Liver (tissue), 9 donors: ENCODE measurements around the gene PPP1R36. TPM values are rescaled to one million over a fixed set of nuclear protein-coding genes. Genes with fewer than 3 reads are reported as not detected.

Experiments used
- DNase-seq: peaks from one replicate; pipeline ENCODE4 v3.0.0-alpha.2; 2017; ENCODE audit warnings: low spot score
- H3K27ac ChIP-seq, 2 donors: one replicate each; pipeline ENCODE4 v1.7.0; 2013; ENCODE audit warnings: inconsistent platforms in 2 of 2, low read length in 2 of 2, control low read depth in 1 of 2, low read depth in 1 of 2, mild to moderate bottlenecking in 1 of 2
- H3K27me3 ChIP-seq, 4 donors: one replicate each; pipeline versions ENCODE4 v1.6.1 to v1.7.0; 2013; ENCODE audit warnings: low read length in 3 of 4, inconsistent platforms in 1 of 4, mild to moderate bottlenecking in 1 of 4, moderate library complexity in 1 of 4; ENCODE audit not compliant: control insufficient read depth in 4 of 4, insufficient read depth in 4 of 4
- H3K36me3 ChIP-seq, 4 donors: one replicate each; pipeline versions ENCODE4 v1.6.1 to v1.7.0; 2013; ENCODE audit warnings: low read length in 3 of 4, mild to moderate bottlenecking in 3 of 4, low read depth in 1 of 4, moderate library complexity in 1 of 4; ENCODE audit not compliant: control insufficient read depth in 4 of 4, insufficient read depth in 3 of 4
- H3K4me1 ChIP-seq, 4 donors: one replicate each; pipeline versions ENCODE4 v1.6.1 to v1.7.0; 2013; ENCODE audit warnings: low read length in 3 of 4, mild to moderate bottlenecking in 3 of 4, moderate library complexity in 1 of 4; ENCODE audit not compliant: control insufficient read depth in 4 of 4, insufficient read depth in 4 of 4
- H3K4me3 ChIP-seq, 3 donors: one replicate each; pipeline versions ENCODE4 v1.6.1 to v1.7.0; 2013; ENCODE audit warnings: low read length in 3 of 3, control low read depth in 1 of 3, low read depth in 1 of 3, mild to moderate bottlenecking in 1 of 3
- H3K9ac ChIP-seq, 2 donors: one replicate each; pipeline ENCODE4 v1.7.0; 2013; ENCODE audit warnings: low read length in 2 of 2, mild to moderate bottlenecking in 2 of 2, moderate library complexity in 2 of 2, control low read depth in 1 of 2, low read depth in 1 of 2
- H3K9me3 ChIP-seq, 4 donors: one replicate each; pipeline versions ENCODE4 v1.6.1 to v1.7.0; 2013; ENCODE audit warnings: low read length in 3 of 4; ENCODE audit not compliant: control insufficient read depth in 4 of 4
- ATF3 ChIP-seq: IDR thresholded peaks from 2 replicates; pipeline ENCODE4 v1.6.1; 2016; ENCODE audit warnings: antibody characterized with exemption
- CTCF ChIP-seq: fragments of 150-350 bp; IDR thresholded peaks from 2 replicates; pipeline ENCODE4 v1.5.1; 2017; ENCODE audit warnings: improper control_type of control experiment, low read depth, low read length; ENCODE audit not compliant: missing input control
- EGR1 ChIP-seq, 2 donors: IDR thresholded peaks; 2 replicates each; pipeline ENCODE4 v1.6.1; 2016 to 2018; ENCODE audit warnings: antibody characterized with exemption in 2 of 2, low read depth in 2 of 2
- FOXA2 ChIP-seq: IDR thresholded peaks from 2 replicates; pipeline ENCODE4 v1.6.1; 2016; ENCODE audit warnings: antibody characterized with exemption
- GABPA ChIP-seq, 2 donors: IDR thresholded peaks in 1 of 2; conservative IDR thresholded peaks in 1 of 2; 2 replicates each; pipeline ENCODE4 v1.6.1; 2016; ENCODE audit warnings: antibody characterized with exemption in 2 of 2, mild to moderate bottlenecking in 1 of 2, moderate library complexity in 1 of 2
- HNF4A ChIP-seq, 2 donors: conservative IDR thresholded peaks; 2 replicates each; pipeline ENCODE4 v1.6.1; 2016; ENCODE audit warnings: antibody characterized with exemption in 2 of 2, mild to moderate bottlenecking in 2 of 2
- HNF4G ChIP-seq: IDR thresholded peaks from 2 replicates; pipeline ENCODE4 v1.6.1; 2016; ENCODE audit warnings: antibody characterized with exemption
- JUND ChIP-seq, 2 donors: IDR thresholded peaks; 2 replicates each; pipeline ENCODE4 v1.6.1; 2016; ENCODE audit warnings: antibody characterized with exemption in 2 of 2
- MAX ChIP-seq: IDR thresholded peaks from 2 replicates; pipeline ENCODE4 v1.6.1; 2016; ENCODE audit warnings: antibody characterized with exemption
- NR2F2 ChIP-seq: IDR thresholded peaks from 2 replicates; pipeline ENCODE4 v1.6.1; 2016; ENCODE audit warnings: antibody characterized with exemption
- RAD21 ChIP-seq, 2 donors: IDR thresholded peaks; 2 replicates each; pipeline ENCODE4 v1.6.1; 2016; ENCODE audit warnings: antibody characterized with exemption in 2 of 2, mild to moderate bottlenecking in 2 of 2
- REST ChIP-seq: IDR thresholded peaks from 2 replicates; pipeline ENCODE4 v1.6.1; 2016; ENCODE audit warnings: antibody characterized with exemption, mild to moderate bottlenecking
- RXRA ChIP-seq, 2 donors: IDR thresholded peaks; 2 replicates each; pipeline ENCODE4 v1.6.1; 2017 to 2018; ENCODE audit warnings: antibody characterized with exemption in 2 of 2, mild to moderate bottlenecking in 1 of 2
- SP1 ChIP-seq: IDR thresholded peaks from 2 replicates; pipeline ENCODE4 v1.6.1; 2018; ENCODE audit warnings: antibody characterized with exemption, mild to moderate bottlenecking
- TAF1 ChIP-seq: conservative IDR thresholded peaks from 2 replicates; pipeline ENCODE4 v1.6.1; 2016; ENCODE audit warnings: antibody characterized with exemption, mild to moderate bottlenecking
- YY1 ChIP-seq: IDR thresholded peaks from 2 replicates; pipeline ENCODE4 v1.6.1; 2016; ENCODE audit warnings: antibody characterized with exemption, mild to moderate bottlenecking
- WGBS: extraction: QIAGEN DNeasy Blood & Tissue Kit; methylation state at CpG from one replicate; pipeline ENCODE4 v1.1.7; 2013; 5-methylcytosine and 5-hydroxymethylcytosine counted together
- polyA plus RNA-seq, 2 donors: library from polyadenylated mRNA; stranded (reverse) in 1 of 2; unstranded in 1 of 2; fragments of 200-250 nt in 1 of 2; fragments of >200 nt in 1 of 2; fragmentation: Nextera tagmentation in 1 of 2; extraction: Ambion mirVana in 1 of 2; gene quantifications; one replicate each; pipeline versions ENCODE4 v1.2.1 to v1.2.3, GENCODE V29; 2013 to 2015
- total RNA-seq, 2 donors: library from RNA; depleted of rRNA; stranded (reverse); fragments of >200 nt; gene quantifications; one replicate each; pipeline ENCODE4 v1.2.3, GENCODE V29; 2014
- donor health status: healthy.
- donor health status: healthy.
- donor health status: healthy.
- donor health status: healthy.
- donor health status: healthy.

PPP1R36 gene
- total and polyA plus RNA-seq, 4 donors: 0.08 to 0.09 (median 0.08) TPM; not detected in 1

- Histone ChIP-seq H3K36me3 (no peaks in the 10 kb centered on the region), H3K27me3 (no peaks in the 10 kb centered on the region), H3K9ac (no peak overlapping the region), H3K4me1 (peaks cover 0 to 3% (median 0%) of the 10 kb centered on the region in 4 donors), H3K4me3 (no peak overlapping the region), H3K27ac (no peak overlapping the region), H3K9me3 (no peaks in the 10 kb centered on the region)
- TF ChIP-seq RAD21 (IDR thresholded peaks at IDR 0.05) (no peak), JUND (IDR thresholded peaks at IDR 0.05) (no peak), CTCF (no peak)
- DNase-seq: no peak
- WGBS: 76% methylated on average over 4 of the region's 4 CpGs
These were observed 48.6 kb downstream of the PPP1R36 start for GRCh38 chr14:64598404-64598803.

GRCh38 chr14:64601571-64601970 lies 51.8 kb downstream of the PPP1R36 start:
- Histone ChIP-seq H3K36me3 (no peaks in the 10 kb centered on the region), H3K27ac (no peak overlapping the region), H3K4me1 (peaks cover 0 to 3% (median 0%) of the 10 kb centered on the region in 4 donors), H3K9ac (no peak overlapping the region), H3K9me3 (no peaks in the 10 kb centered on the region), H3K27me3 (no peaks in the 10 kb centered on the region), H3K4me3 (no peak overlapping the region)
- TF ChIP-seq RAD21 (IDR thresholded peaks at IDR 0.05) (no peak), ATF3 (no peak), MAX (no peak), TAF1 (no peak), FOXA2 (no peak), RXRA (IDR thresholded peaks at IDR 0.05) (no peak), JUND (IDR thresholded peaks at IDR 0.05) (no peak), SP1 (no peak)
- WGBS: 46% methylated on average over 38 of the region's 38 CpGs
- DNase-seq: no peak

GRCh38 chr14:64602826-64603225 lies 53.1 kb downstream of the PPP1R36 start:
- no peak for TF ChIP-seq ATF3
- TF ChIP-seq EGR1 (IDR thresholded peaks at IDR 0.05; ENCODE audit: low read depth in 2 of 2): no peak
- no peak for TF ChIP-seq HNF4G
- no peak for TF ChIP-seq SP1
- TF ChIP-seq CTCF: no peak
- TF ChIP-seq REST: no peak
- TF ChIP-seq RXRA (IDR thresholded peaks at IDR 0.05): no peak
- no peak for TF ChIP-seq GABPA (IDR thresholded peaks at IDR 0.05 in 1 of 2, conservative IDR thresholded peaks at IDR 0.05 in 1 of 2)
- no peak for TF ChIP-seq RAD21 (IDR thresholded peaks at IDR 0.05)
- TF ChIP-seq YY1: no peak
- TF ChIP-seq HNF4A (conservative IDR thresholded peaks at IDR 0.05): no peak
- TF ChIP-seq NR2F2: no peak
- no peak for TF ChIP-seq FOXA2
- no peak for TF ChIP-seq TAF1
- H3K27me3 ChIP-seq: no peaks in the 10 kb centered on the region
- no peak for DNase-seq
- H3K4me3 ChIP-seq: no peak overlapping the region
- 40% methylated on average over 2 of the region's 2 CpGs for WGBS
- H3K9ac ChIP-seq: no peak overlapping the region
- H3K9me3 ChIP-seq: no peaks in the 10 kb centered on the region
- H3K27ac ChIP-seq: no peak overlapping the region
- H3K36me3 ChIP-seq: no peaks in the 10 kb centered on the region
- peaks cover 0 to 3% (median 0%) of the 10 kb centered on the region in 4 donors for H3K4me1 ChIP-seq
